Activated CD4-positive, alpha-beta T cell treated with anti-CD3 and anti-CD28 coated beads, Interleukin-2, amount 10 ng/mL, durations not matched to agents 24 days and 14 days (primary cell): ENCODE data around the gene DOLPP1. TPM values are rescaled to one million over a fixed set of nuclear protein-coding genes. Genes with fewer than 3 reads are reported as not detected.
"Not testable (repeated sequence)": the region's sequence is repeated elsewhere in the genome, so short reads cannot be mapped to it uniquely, and the experiment has no call there.

Experiments used
- DNase-seq: peaks from one replicate; pipeline ENCODE4 v3.0.0; 2022
- H3K27ac Mint-ChIP-seq: one replicate; pipeline ENCODE4 v1.8.0; 2022; ENCODE audit warnings: mild to moderate bottlenecking, mixed read lengths
- H3K27me3 Mint-ChIP-seq: one replicate; pipeline ENCODE4 v1.8.0; 2022; ENCODE audit warnings: mixed read lengths
- H3K36me3 Mint-ChIP-seq: one replicate; pipeline ENCODE4 v1.8.0; 2022; ENCODE audit warnings: low read depth, mild to moderate bottlenecking, mixed read lengths
- H3K4me1 Mint-ChIP-seq: one replicate; pipeline ENCODE4 v1.8.0; 2021; ENCODE audit warnings: mixed read lengths
- H3K4me3 Mint-ChIP-seq: one replicate; pipeline ENCODE4 v1.8.0; 2022; ENCODE audit warnings: mild to moderate bottlenecking, moderate library complexity, mixed read lengths
- H3K9me3 Mint-ChIP-seq: one replicate; pipeline ENCODE4 v1.8.0; 2021; ENCODE audit warnings: mixed read lengths
- intact Hi-C: fragments of 100-400 bp; cut with micrococcal nuclease; formaldehyde crosslinking; loops from one replicate; pipeline ENCODE4 v1.15.1; 2023
- total RNA-seq: library from RNA; stranded (reverse); gene quantifications from 2 replicates; pipeline ENCODE4 v1.2.3, GENCODE V29; 2022

Gene DOLPP1
- total RNA-seq, 1 donor from 2014 or later, result 24.8 TPM

DNA sequence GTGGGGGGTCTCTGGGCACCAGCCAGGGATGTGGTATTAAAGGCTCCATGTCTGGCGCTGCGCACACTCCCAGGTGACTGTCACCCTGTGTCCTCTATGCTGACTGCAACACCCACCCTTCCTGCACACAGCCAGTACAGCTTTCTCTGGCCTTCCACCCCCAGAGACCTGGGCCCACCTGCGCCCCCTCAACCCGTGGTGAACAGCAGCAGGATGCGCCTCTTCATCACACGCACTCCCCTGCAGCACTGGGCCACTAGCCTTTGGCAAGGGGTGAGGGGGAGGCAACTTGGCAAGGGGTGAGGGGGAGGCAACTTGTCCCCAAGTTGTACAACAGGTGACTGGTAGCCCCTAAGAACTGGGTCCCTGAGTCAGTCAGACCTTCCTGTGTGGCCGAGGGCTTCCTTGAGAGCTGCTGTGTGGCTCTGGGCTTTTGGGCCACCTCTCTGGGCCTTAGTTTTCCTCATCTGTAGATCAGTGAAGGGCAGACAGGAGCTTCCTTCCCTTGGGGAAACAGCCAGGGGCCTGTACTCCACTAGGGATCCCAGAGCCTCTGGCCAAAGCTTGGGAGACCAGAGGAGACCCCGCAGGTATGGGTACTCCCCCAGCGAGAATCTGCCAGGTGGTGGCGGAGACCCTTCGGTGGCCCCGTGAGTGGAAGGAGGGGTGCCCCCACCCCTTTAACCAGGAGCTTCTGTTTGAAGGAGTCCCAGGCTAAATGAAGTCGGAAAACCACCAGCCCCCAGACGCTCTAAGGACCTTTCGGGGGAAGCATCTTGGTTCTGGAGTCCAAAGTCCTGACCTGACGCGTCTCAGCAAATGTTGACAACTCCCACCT is 25.2 kb downstream of the DOLPP1 start:
- H3K36me3 Mint-ChIP-seq, result no peaks in the 10 kb centered on the region
- intact Hi-C loops, result no loop called here
- no peak for DNase-seq
- no peaks in the 10 kb centered on the region for H3K27me3 Mint-ChIP-seq
- no peak overlapping the region for H3K27ac Mint-ChIP-seq
- no peak overlapping the region for H3K4me3 Mint-ChIP-seq
- H3K4me1 Mint-ChIP-seq, result peaks cover 10% of the 10 kb centered on the region
- no peaks in the 10 kb centered on the region for H3K9me3 Mint-ChIP-seq

DNA sequence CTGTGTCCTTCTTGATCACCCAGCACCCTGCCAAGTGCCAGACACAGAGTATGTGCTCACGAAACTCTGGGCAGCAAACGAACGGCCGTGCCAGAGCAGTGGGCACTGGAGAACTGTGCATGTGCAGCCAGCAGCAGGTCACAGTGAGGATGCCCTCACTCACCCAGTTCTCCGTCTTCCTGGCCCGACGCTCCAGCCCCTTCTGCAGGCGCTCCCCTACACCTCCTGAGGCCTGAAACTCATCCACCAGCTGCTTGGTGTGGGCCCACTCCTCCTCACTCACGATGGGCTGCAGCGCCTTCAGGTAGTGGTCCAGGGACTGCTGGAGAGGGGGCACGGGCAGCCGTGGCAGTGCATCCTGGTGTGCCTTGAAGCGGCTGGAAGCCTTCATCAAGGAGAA is 26.7 kb downstream of the DOLPP1 start:
- Mint-ChIP-seq H3K4me1 (peaks cover 15% of the 10 kb centered on the region), H3K27me3 (no peaks in the 10 kb centered on the region), H3K27ac (no peak overlapping the region), H3K9me3 (no peaks in the 10 kb centered on the region), H3K4me3 (no peak overlapping the region), H3K36me3 (no peaks in the 10 kb centered on the region)
- no peak for DNase-seq
- intact Hi-C loops, result no loop called here

DNA sequence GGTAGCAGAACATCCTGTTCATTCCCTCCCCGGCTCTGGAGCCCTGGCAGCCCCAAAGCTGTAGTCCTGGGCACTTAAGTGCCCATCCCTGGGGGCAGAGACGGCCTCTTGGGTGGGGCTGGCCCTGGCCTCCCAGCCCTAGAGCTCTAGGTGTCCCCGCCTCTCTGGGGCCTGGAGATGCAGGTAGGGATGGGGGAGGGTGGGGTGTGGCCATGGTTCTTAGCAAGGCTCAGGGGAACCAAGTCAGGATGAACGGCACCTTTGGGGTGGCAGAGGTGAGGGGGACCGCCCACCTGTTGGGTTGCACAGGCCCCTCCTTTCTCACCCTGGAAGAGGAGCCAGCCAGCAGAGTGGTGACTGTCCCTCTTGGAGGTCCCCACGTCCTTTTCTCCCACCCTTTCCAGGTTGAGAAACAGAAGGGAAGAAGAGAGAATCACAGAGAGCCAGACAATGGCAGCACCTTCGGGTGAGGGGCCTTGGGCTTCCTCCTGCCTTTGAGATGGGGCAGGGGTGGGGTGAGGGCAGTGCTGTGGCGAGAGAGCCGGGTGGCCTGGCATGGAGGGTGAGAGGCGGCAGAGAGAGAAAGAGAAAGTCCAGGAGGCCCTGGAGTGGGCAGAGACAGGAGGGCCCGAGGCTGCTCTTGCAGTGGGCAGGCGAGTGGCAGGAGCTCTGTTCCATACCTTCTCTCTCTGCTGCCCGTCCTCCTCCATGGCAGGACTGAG is 27.3 kb downstream of the DOLPP1 start:
- H3K27me3 Mint-ChIP-seq, result no peaks in the 10 kb centered on the region
- H3K9me3 Mint-ChIP-seq, result no peaks in the 10 kb centered on the region
- no peak overlapping the region for H3K27ac Mint-ChIP-seq
- intact Hi-C loops, result no loop called here
- H3K36me3 Mint-ChIP-seq, result no peaks in the 10 kb centered on the region
- H3K4me1 Mint-ChIP-seq, result peaks cover 15% of the 10 kb centered on the region
- no peak for DNase-seq
- H3K4me3 Mint-ChIP-seq, result peak overlapping the region; percentile 96

DNA sequence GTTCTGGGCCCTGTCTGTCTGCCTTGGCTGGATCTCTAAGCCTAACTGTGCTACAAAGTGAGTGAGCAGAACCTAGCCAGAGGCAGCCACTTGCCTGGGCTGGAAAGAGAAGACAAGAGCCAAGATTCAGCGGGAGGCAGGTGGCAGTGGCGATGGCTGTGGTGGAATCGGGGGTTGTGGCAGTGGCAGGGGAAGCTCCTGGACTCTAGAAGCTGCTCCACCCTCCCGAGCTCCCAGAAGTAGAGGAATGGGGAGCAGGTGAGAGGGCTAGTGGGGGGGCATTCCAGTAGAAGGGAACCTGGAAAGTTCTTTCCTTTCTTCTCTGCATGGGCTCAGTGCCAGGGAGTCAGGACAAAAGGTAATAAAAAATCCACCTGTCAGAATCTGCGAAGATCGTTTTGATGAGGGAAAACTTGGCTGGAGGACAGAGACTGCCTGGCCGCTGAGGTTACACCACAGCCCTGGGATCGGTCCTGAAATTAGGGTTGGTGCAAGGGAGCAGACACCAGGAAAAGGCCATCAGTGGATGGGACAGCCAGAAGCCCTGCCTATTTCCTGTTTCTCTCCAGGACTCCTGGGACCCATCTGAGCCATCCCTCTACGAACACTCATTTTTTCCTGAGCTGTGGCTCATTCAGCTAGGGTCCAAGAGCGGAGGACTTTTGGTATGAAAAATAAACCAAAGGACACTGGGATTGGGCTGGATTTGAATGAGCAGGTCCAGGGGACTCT is 28.1 kb downstream of the DOLPP1 start:
- DNase-seq, result no peak
- Mint-ChIP-seq H3K4me1 (peaks cover 18% of the 10 kb centered on the region), H3K36me3 (no peaks in the 10 kb centered on the region), H3K4me3 (peak overlapping the region; percentile 96), H3K9me3 (no peaks in the 10 kb centered on the region), H3K27ac (peak overlapping the region; percentile 61), H3K27me3 (no peaks in the 10 kb centered on the region)
- intact Hi-C loops, result no loop called here

DNA sequence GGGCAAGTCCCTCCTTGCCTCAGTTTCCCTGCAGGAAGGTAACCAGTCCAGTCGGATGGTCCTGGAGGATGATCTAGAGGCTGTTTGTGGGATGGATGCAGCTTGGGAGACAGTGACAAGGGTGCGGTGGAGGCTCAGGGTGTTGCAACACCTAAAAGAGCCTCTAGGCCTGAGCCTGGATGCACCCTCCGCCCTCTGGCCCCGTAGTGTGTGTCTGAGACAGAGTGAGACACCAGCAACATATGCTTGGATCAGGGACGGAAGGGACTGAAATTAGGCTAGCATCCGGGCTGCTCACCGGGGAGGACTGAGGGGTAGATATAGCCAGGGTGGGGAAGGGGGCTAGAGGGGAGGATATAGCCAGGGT is 28.6 kb downstream of the DOLPP1 start:
- Mint-ChIP-seq H3K4me3 (peak overlapping the region; percentile 96), H3K27ac (peak overlapping the region; percentile 61), H3K36me3 (no peaks in the 10 kb centered on the region), H3K9me3 (no peaks in the 10 kb centered on the region), H3K27me3 (no peaks in the 10 kb centered on the region), H3K4me1 (peaks cover 20% of the 10 kb centered on the region)
- intact Hi-C loops, result no loop called here
- peak; percentile 70 for DNase-seq

DNA sequence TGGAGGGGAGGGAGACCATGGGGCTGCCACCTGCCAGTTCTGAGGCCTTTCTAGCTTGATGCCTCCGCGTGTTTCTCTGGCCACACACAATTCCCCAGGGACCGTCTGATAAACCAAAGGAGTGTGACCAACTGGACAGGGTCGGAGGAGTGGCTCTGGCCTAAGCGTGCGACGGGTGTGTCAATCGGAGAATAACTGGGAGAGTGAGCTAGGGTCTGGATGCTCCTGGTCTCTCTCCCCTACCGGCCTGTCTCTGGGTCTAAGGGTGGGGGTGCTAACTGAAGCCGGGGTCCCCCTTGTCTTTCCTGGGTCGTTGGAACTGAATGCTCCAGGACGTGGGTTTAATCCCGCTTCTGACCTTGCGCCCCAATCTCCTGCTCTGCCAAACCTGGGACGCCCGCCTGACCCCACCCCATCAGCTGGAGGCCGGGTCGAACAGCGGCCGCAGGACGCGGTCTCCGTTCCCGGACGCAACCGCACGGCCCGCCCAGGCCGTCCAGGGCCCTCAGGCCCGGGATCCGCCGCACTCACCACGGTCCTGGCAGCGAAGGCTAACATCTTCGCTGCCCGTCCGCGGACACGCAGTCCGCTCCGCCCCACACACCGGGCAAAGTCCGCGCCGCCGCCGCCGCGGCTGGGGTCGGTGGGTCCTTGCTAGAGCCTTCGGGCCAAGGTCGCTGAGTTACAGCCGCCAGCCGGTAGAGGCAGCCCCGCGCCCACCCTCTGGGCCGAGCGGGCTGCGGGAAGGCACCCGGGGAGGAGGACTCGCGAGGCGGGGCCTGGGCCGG is 29.2 kb downstream of the DOLPP1 start:
- H3K9me3 Mint-ChIP-seq, result no peaks in the 10 kb centered on the region
- no peaks in the 10 kb centered on the region for H3K36me3 Mint-ChIP-seq
- no peak overlapping the region for H3K27ac Mint-ChIP-seq
- H3K27me3 Mint-ChIP-seq, result no peaks in the 10 kb centered on the region
- peaks cover 26% of the 10 kb centered on the region for H3K4me1 Mint-ChIP-seq
- no peak for DNase-seq
- peak overlapping the region; percentile 96 for H3K4me3 Mint-ChIP-seq
- intact Hi-C loops, result loop anchor here (2.0 kb wide), 1 partner anchor 81 kb away; the partner anchor contains the start of gene SH3GLB2

DNA sequence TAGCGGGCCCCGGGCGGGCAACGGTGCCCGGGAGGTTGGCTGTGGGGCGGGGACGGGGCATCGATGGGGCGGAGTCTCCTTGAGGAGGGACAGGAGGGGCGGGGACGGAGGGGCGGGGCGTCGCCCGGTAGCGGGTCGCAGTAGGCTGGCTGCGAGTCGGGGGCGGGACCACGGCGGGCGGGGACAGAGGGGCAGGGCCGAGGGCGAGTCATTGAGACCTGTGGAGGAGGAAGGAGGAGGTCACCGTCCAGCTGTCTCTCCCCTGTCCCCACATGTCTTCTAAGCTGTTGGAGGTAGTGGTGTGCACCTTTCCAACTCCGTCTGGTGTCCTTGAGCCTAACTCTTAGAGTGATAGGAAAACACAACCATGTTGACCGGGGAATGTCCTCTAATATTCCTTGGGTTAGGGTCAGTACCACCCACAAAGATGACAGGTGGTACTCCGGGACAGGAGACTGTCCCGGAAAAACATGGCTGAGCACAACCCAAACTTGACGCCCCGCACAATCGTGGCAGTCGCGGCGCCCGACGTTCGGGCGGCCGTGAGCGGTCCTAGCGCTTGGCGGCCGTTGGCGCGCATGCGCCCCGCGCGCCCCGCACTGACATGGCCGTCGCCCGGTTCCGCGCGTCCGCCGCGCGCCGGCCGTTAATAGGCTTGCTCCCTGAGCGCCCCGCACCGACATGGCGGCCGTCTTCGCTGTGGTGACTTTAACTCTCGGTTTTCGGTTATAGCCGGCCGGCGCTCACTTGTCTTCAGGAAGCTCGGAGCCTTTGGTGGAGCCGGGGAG is 30.0 kb downstream of the DOLPP1 start, which contains the start of the genes CRAT and PTPA:
CRAT (minus strand) TSS at position 54 of the 788 bp plus-strand sequence. CDS start 284 bp downstream, outside the sequence.
PTPA (plus strand) TSS at position 676 of the 788 bp plus-strand sequence. CDS start 186 bp downstream, outside the sequence.
- Mint-ChIP-seq H3K4me3 (peak within 1 kb of the TSS; percentile 96), H3K27ac (peak within 1 kb of the TSS; percentile 96), H3K9me3 (no peaks in the 10 kb centered on the region), H3K36me3 (no peaks in the 10 kb centered on the region), H3K4me1 (peaks cover 29% of the 10 kb centered on the region), H3K27me3 (no peaks in the 10 kb centered on the region)
- peak; percentile 98 for DNase-seq
- intact Hi-C loops, result loop anchor here (1.0 to 2.0 kb wide), 2 partner anchors 30 to 82 kb away; partner anchors contain the start of genes DOLPP1 and SH3GLB2

DNA sequence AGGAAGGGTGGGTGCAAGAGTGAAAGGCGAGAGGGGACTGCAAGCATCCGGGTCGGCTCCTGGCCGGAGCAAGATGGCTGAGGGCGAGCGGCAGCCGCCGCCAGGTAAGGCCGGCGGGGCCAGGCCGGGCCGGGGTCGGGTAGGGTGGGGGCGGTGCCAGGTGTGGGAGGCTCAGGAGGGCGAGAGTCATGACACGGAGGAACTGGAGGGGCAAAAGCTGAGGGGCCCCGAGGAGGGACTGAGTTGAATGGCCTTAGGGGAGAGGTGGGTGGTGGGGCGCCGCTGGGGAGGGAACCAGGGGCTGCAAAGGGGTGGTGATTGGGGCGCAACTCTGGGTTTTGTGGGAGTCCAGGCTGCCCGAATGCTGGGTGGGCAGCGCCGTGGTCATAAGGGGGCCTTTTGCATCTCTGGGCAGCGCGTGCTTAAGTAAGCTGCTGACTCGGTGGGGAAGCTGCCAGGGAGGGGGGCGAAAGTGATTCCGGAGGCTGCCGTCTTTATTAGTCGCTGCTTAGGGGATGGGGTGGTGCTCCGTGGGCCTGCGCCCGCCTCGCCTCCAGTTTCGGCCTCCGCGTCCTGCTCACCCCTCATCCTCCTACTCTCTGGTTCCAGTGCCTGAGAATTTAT is 30.7 kb downstream of the DOLPP1 start:
- Mint-ChIP-seq H3K27me3 (no peaks in the 10 kb centered on the region), H3K4me3 (peak overlapping the region; percentile 96), H3K27ac (peak overlapping the region; percentile 96), H3K4me1 (peaks cover 29% of the 10 kb centered on the region), H3K36me3 (no peaks in the 10 kb centered on the region), H3K9me3 (no peaks in the 10 kb centered on the region)
- intact Hi-C loops, result loop anchor here (1.0 to 2.0 kb wide), 2 partner anchors 30 to 83 kb away; partner anchors contain the start of genes DOLPP1 and SH3GLB2
- DNase-seq, result peak; percentile 78

DNA sequence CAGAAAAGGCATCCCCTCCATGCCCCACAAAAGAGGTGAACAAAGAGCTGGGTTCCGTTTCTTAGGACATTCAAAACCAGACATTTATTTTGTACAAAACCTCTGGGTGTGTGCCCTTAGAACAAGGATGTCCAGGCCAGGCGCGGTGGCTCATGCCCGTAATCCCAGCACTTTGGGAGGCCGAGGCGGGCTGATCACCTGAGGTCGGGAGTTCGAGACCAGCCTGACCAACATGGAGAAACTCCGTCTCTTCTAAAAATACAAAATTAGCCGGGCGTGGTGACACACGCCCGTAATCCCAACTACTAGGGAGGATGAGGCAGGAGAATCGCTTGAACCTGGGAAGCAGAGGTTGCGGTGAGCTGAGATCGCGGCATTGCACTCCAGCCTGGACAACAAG is 31.6 kb downstream of the DOLPP1 start:
- intact Hi-C loops, H3K36me3 Mint-ChIP-seq, H3K27me3 Mint-ChIP-seq, DNase-seq, H3K9me3 Mint-ChIP-seq: not testable (repeated sequence)
- Mint-ChIP-seq H3K4me1 (peaks cover 29% of the 10 kb centered on the region), H3K4me3 (peak overlapping the region; percentile 96), H3K27ac (peak overlapping the region; percentile 96)

DNA sequence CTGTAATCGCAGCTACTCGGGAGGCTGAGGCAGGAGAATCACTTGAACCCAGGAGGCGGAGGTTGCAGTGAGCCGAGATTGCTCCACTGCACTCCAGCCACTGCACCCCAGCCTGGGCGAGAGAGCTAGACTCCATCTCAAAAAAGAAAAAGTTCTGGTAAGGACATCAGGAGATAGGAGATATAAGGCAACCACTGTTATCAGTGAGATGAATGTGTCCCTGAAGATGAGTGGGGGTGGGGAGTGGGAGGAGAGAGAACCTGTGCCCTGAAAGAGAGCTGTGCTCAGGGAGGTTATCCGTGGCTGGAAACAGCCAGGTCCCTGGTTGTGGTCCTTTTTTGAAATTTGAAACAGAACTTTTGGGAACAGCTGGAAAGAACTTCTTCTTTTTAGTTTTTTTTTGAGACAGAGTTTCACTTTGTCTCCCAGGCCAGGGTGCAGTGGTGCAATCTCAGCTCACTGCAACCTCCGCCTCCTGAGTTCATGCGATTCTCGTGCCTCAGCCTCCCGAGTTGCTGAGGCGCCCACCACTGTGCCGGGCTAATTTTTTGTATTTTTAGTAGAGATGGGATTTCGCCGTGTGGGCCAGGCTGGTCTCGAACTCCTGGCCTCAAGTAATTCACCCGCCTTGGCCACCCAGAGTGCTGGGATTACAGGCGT is 32.9 kb downstream of the DOLPP1 start:
- intact Hi-C loops, result no loop called here
- no peaks in the 10 kb centered on the region for H3K27me3 Mint-ChIP-seq
- H3K27ac Mint-ChIP-seq, result no peak overlapping the region
- H3K4me1 Mint-ChIP-seq, result peaks cover 28% of the 10 kb centered on the region
- H3K4me3 Mint-ChIP-seq, result no peak overlapping the region
- H3K36me3 Mint-ChIP-seq, result no peaks in the 10 kb centered on the region
- no peaks in the 10 kb centered on the region for H3K9me3 Mint-ChIP-seq
- DNase-seq, result no peak

DNA sequence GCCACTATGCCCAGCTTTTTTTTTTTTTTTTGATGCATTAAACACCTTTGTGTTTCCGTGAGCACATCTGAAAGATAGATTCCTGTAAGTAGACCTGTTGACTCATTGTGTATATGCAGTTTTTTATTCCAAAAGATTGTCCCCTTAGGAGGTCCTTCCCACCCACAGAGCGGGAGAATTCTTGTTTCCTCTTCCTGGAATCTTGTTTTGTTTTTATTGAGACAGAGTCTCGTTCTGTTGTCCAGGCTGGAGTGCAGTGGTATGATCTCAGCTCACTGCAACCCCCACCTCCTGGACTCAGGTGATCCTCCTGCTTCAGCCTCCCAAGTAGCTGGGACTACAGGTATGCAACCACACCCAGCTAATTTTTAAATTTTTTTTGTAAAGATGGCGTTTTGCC is 37.9 kb downstream of the DOLPP1 start:
- H3K9me3 Mint-ChIP-seq, result no peaks in the 10 kb centered on the region
- intact Hi-C loops, result no loop called here
- no peaks in the 10 kb centered on the region for H3K27me3 Mint-ChIP-seq
- peaks cover 21% of the 10 kb centered on the region for H3K36me3 Mint-ChIP-seq
- H3K4me3 Mint-ChIP-seq, result no peak overlapping the region
- DNase-seq, result no peak
- H3K27ac Mint-ChIP-seq, result no peak overlapping the region
- H3K4me1 Mint-ChIP-seq, result peaks cover 15% of the 10 kb centered on the region

DNA sequence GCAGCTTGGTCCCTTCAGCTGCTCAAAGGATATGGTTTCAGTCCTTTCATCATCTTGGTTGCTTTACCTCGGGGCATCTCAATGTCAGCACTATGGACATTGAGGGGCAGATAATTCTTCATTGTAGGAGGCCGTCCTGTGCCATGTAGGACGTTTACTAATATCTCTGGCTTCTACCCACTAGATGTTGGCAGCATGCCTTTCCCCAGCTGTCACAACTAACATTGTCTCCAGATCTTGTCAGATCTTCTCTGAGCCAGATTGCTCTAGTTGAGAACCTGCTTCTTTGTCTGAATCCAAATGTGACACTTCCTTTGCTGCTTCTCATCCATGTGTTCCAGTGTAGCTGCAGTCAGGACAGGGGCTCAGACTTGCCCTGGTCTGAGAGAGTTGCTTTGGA is 40.6 kb downstream of the DOLPP1 start:
- H3K9me3 Mint-ChIP-seq, result no peaks in the 10 kb centered on the region
- intact Hi-C loops, result no loop called here
- no peaks in the 10 kb centered on the region for H3K27me3 Mint-ChIP-seq
- peaks cover 29% of the 10 kb centered on the region for H3K36me3 Mint-ChIP-seq
- no peak overlapping the region for H3K27ac Mint-ChIP-seq
- peaks cover 1% of the 10 kb centered on the region for H3K4me1 Mint-ChIP-seq
- DNase-seq, result no peak
- no peak overlapping the region for H3K4me3 Mint-ChIP-seq
